Ramos (cell line): ENCODE measurements around the gene ADCYAP1.

Experiments
- in situ Hi-C: fragments of 300-500 bp; cut with MboI; formaldehyde crosslinking; loops from one replicate; pipeline ENCODE4 v1.14.3; 2022; ENCODE audit warnings: low sequenced_read_pairs; ENCODE audit not compliant: unreplicated experiment

Gene ADCYAP1

GRCh38 chr18:957829-958228 is 53.2 kb downstream of the ADCYAP1 start:
- in situ Hi-C loops, result no loop called here

- in situ Hi-C loops, result no loop called here
Observed at GRCh38 chr18:959854-960253, 55.2 kb downstream of the ADCYAP1 start.
